HEK293T (cell line): ENCODE measurements around the gene CHST15.

Experiments
- CTCF ChIA-PET: fragments of 350-600 bp; formaldehyde crosslinking; extraction: SDS; loops from one replicate; lab custom pipeline; 2021; ENCODE audit warnings: antibody characterized with exemption, inconsistent platforms; lab: Yijun Ruan, JAX
- POLR2A ChIA-PET: fragments of 350-600 bp; formaldehyde crosslinking; extraction: SDS; loops from one replicate; lab custom pipeline; 2020; ENCODE audit warnings: antibody characterized with exemption, inconsistent platforms; lab: Yijun Ruan, JAX
- DNase-seq: peaks from one replicate; pipeline ENCODE4 v3.0.0; 2012; ENCODE audit warnings: mixed read lengths; ENCODE audit errors: extremely low spot score
- ARNT ChIP-seq: fragments of 450-650 bp; IDR thresholded peaks from 2 replicates; pipeline ENCODE4 v1.6.1; 2017; ENCODE audit warnings: mild to moderate bottlenecking
- BHLHE40 ChIP-seq: fragments of 450-650 bp; IDR thresholded peaks from 2 replicates; pipeline ENCODE4 v1.6.1; 2016; ENCODE audit warnings: mild to moderate bottlenecking, moderate library complexity, borderline replicate concordance
- CTBP1 ChIP-seq: fragments of 450-650 bp; IDR thresholded peaks from 2 replicates; pipeline ENCODE4 v1.6.1; 2016; ENCODE audit warnings: borderline replicate concordance
- ELF4 ChIP-seq: fragments of 450-650 bp; IDR thresholded peaks from 2 replicates; pipeline ENCODE4 v1.6.1; 2017; ENCODE audit warnings: antibody characterized with exemption
- FOXA1 ChIP-seq: fragments of 450-650 bp; IDR thresholded peaks from 2 replicates; pipeline ENCODE4 v1.6.1; 2016; ENCODE audit warnings: mild to moderate bottlenecking
- FOXK2 ChIP-seq: fragments of 450-650 bp; IDR thresholded peaks from 2 replicates; pipeline ENCODE4 v1.6.1; 2016; ENCODE audit warnings: mild to moderate bottlenecking
- FOXM1 ChIP-seq: fragments of 450-650 bp; IDR thresholded peaks from 2 replicates; pipeline ENCODE4 v1.6.1; 2017; ENCODE audit warnings: mild to moderate bottlenecking, borderline replicate concordance
- HDGF ChIP-seq: fragments of 450-650 bp; IDR thresholded peaks from 2 replicates; pipeline ENCODE4 v1.6.1; 2017; ENCODE audit warnings: antibody characterized with exemption, borderline replicate concordance
- L3MBTL2 ChIP-seq: fragments of 450-650 bp; conservative IDR thresholded peaks from 2 replicates; pipeline ENCODE4 v1.6.1; 2016; ENCODE audit warnings: mild to moderate bottlenecking
- LEF1 ChIP-seq: fragments of 450-650 bp; IDR thresholded peaks from 2 replicates; pipeline ENCODE4 v1.6.1; 2017; ENCODE audit warnings: mild to moderate bottlenecking, borderline replicate concordance
- NFRKB ChIP-seq: fragments of 450-650 bp; IDR thresholded peaks from 2 replicates; pipeline ENCODE4 v1.6.1; 2016; ENCODE audit warnings: mild to moderate bottlenecking, moderate library complexity
- SP1 ChIP-seq: fragments of 450-650 bp; IDR thresholded peaks from 2 replicates; pipeline ENCODE4 v1.6.1; 2017
- SUZ12 ChIP-seq: fragments of 450-650 bp; IDR thresholded peaks from 2 replicates; pipeline ENCODE4 v1.6.1; 2016; ENCODE audit warnings: mild to moderate bottlenecking
- TARDBP ChIP-seq: fragments of 450-650 bp; IDR thresholded peaks from 2 replicates; pipeline ENCODE4 v1.6.1; 2016
- ZNF384 ChIP-seq: fragments of 450-650 bp; IDR thresholded peaks from 2 replicates; pipeline ENCODE4 v1.6.1; 2016
- TF ChIP-seq, protein P1 (sequence below): fragments of 450-650 bp; IDR thresholded peaks from 2 replicates; pipeline ENCODE4 v1.6.1; 2016

Gene CHST15

DNA sequence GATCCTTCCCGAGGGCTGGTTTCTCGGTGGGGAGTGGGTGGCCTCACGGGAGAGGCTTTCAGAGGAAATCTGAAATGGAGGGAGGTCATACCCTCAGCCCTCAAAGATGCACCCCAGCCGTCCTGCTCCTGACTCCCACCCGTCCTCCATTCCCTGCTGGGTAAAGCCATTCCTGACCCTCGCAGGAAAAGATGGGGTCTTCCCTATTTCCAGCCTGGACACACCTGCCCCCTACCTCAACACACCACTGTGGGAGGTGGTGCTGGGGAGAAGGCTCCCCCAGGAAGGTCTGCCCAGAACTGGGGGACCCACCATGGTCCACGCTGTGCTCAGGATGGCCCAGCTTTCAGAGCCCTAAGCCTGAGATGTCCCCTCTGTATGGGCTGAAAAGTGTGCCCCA, 86.9 kb downstream of the CHST15 start:
- no peak for DNase-seq
- TF ChIP-seq FOXA1 (no peak), SP1 (no peak), NFRKB (no peak), CTBP1 (no peak), TARDBP (no peak), ELF4 (no peak), FOXK2 (no peak), ZNF384 (no peak), L3MBTL2 (no peak), FOXM1 (no peak), HDGF (no peak), SUZ12 (no peak), LEF1 (no peak), BHLHE40 (no peak), ARNT (no peak)
- TF ChIP-seq, protein P1, sequence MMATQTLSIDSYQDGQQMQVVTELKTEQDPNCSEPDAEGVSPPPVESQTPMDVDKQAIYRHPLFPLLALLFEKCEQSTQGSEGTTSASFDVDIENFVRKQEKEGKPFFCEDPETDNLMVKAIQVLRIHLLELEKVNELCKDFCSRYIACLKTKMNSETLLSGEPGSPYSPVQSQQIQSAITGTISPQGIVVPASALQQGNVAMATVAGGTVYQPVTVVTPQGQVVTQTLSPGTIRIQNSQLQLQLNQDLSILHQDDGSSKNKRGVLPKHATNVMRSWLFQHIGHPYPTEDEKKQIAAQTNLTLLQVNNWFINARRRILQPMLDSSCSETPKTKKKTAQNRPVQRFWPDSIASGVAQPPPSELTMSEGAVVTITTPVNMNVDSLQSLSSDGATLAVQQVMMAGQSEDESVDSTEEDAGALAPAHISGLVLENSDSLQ, result no peak
- ChIA-PET POLR2A (no interaction called here), CTCF (no interaction called here)

GRCh38 chr10:124005991-124006392, 87.4 kb downstream of the CHST15 start:
- CTCF ChIA-PET, result no interaction called here
- POLR2A ChIA-PET, result no interaction called here
- TF ChIP-seq HDGF (no peak), ELF4 (no peak), ZNF384 (no peak), SP1 (no peak), CTBP1 (no peak), FOXA1 (no peak), BHLHE40 (no peak)
- TF ChIP-seq, protein P1, result no peak
- DNase-seq, result no peak

DNA sequence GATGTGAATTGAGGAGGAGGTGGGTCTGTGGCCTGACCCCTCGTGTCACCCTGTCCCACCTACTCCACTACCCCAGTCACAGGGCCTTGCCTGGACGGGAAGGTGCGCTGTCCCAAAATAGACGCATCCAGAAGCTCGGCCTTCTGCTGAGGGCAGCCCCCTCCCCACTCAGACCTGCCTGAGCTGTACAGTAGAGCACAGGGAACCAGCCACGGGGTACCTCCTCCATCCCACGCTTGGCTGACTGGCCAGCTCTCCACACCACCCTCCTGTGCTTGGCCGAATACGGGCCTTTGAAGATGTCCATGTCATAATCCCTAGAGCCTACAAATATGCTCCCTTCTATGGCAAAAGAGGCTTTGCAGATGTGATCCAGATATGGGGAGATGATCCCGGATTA, 88.3 kb downstream of the CHST15 start:
- TF ChIP-seq CTBP1, result no peak
- no peak for TF ChIP-seq FOXA1
- no peak for TF ChIP-seq ZNF384
- TF ChIP-seq SUZ12, result no peak
- TF ChIP-seq HDGF, result no peak
- POLR2A ChIA-PET, result no interaction called here
- no peak for DNase-seq
- CTCF ChIA-PET, result no interaction called here

DNA sequence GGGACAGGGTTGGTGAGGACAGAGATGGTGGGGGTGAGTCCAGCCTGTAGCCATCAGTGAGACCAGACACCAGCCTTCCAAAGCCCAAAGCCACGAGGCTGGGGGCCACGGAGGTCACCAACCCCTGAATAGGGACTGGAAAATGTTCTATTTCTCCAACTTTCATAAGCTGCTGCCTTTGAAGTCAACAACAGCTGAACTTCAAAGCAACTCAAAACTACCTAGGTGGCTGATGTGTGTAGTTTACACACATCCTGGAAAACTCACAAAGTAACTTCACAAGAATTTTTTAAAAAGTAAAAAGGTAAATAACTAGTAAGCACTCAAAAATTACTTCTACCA, 88.8 kb downstream of the CHST15 start:
- DNase-seq, result no peak
- ChIA-PET POLR2A (no interaction called here), CTCF (no interaction called here)
- TF ChIP-seq ZNF384 (no peak), SP1 (no peak), FOXA1 (no peak), LEF1 (no peak), SUZ12 (no peak), FOXK2 (no peak), HDGF (no peak), L3MBTL2 (no peak)
- TF ChIP-seq, protein P1, result no peak

- TF ChIP-seq ELF4 (no peak), FOXM1 (no peak), BHLHE40 (no peak), HDGF (no peak), SP1 (no peak), L3MBTL2 (no peak), CTBP1 (no peak), FOXK2 (no peak), LEF1 (no peak), SUZ12 (no peak)
- TF ChIP-seq, protein P1, result no peak
- no peak for DNase-seq
- ChIA-PET POLR2A (no interaction called here), CTCF (interaction anchor here (0.6 kb wide), 1 partner anchor 89 kb away, joined by 3 read pairs; the partner anchor contains the start of gene CHST15)
These were observed 89.3 kb downstream of the CHST15 start for GRCh38 chr10:124003871-124004662.

DNA sequence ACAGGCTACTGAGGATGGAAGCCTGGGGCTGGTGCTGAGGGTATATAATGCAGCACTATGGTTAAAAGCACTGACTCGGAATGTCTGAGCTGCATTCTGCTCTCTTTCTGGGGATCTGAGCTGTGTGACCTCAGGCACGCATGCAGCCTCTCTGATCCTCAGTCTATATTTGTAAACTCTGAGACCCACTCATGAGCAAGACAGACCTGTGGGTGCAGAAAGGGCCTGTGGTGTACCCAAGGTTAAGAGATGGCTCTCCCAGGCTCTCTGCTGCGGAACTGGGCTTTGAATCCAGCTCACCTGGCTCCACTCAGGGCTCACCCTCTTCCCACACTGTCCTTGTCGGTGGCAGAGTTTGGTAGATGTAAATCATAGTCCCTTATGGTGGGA, 89.9 kb downstream of the CHST15 start:
- no peak for TF ChIP-seq TARDBP
- no peak for TF ChIP-seq CTBP1
- TF ChIP-seq SUZ12, result no peak
- TF ChIP-seq, protein P1, result no peak
- ChIA-PET POLR2A (no interaction called here), CTCF (interaction anchor here (0.6 to 0.9 kb wide), 2 partner anchors 9 to 90 kb away, joined by 3 read pairs; partner anchors contain the start of gene CHST15)
- no peak for DNase-seq
